HepG2 (cell line): ENCODE data around the gene RIN3.

ENCODE experiments used
- CTCF ChIP-seq: sonication (generic); formaldehyde crosslinking; IDR thresholded peaks from 2 replicates; pipeline ENCODE4 v1.5.0; 2020; ENCODE audit warnings: mild to moderate bottlenecking, missing genetic modification reagents, moderate library complexity
- PCBP1 ChIP-seq: fragments of 200-400 bp; formaldehyde crosslinking; IDR thresholded peaks from 2 replicates; pipeline ENCODE4 v1.6.1; 2017; ENCODE audit warnings: mild to moderate bottlenecking, low read depth, low read length, borderline replicate concordance
- PRDM15 ChIP-seq: sonication (generic); formaldehyde crosslinking; IDR thresholded peaks from 2 replicates; pipeline ENCODE4 v1.4.0; 2020; ENCODE audit warnings: missing genetic modification reagents
- RFX3 ChIP-seq: IDR thresholded peaks from 2 replicates; pipeline ENCODE4 v1.6.1; 2016; ENCODE audit warnings: missing biosample characterization, missing genetic modification reagents
- SRF ChIP-seq: IDR thresholded peaks from 2 replicates; pipeline ENCODE4 v1.6.1; 2011; ENCODE audit warnings: mild to moderate bottlenecking, low read depth, low read length, moderate library complexity
- TMF1 ChIP-seq: sonication (generic); formaldehyde crosslinking; IDR thresholded peaks from 2 replicates; pipeline ENCODE4 v1.8.1; 2022; ENCODE audit warnings: low read depth, missing genetic modification reagents
- ZNF274 ChIP-seq: sonication (generic); formaldehyde crosslinking; IDR thresholded peaks from 2 replicates; pipeline ENCODE4 v1.5.1; 2020; ENCODE audit warnings: mild to moderate bottlenecking, missing genetic modification reagents
- ZNF562 ChIP-seq: sonication (generic); formaldehyde crosslinking; IDR thresholded peaks from 2 replicates; pipeline ENCODE4 v1.8.0; 2022; ENCODE audit warnings: missing genetic modification reagents, borderline replicate concordance
- ZUFSP ChIP-seq: sonication (generic); formaldehyde crosslinking; IDR thresholded peaks from 2 replicates; pipeline ENCODE4 v1.9.0; 2021; ENCODE audit warnings: missing genetic modification reagents, mild to moderate bottlenecking, borderline replicate concordance

GRCh38 chr14:92668276-92668973 is 154.8 kb downstream of the RIN3 start:
- TF ChIP-seq TMF1 (CRISPR knock-in tag) = no peak
- no peak for TF ChIP-seq PCBP1
- no peak for TF ChIP-seq ZNF562 (CRISPR knock-in tag)
- no peak for TF ChIP-seq SRF
- no peak for TF ChIP-seq RFX3
- no peak for TF ChIP-seq PRDM15 (CRISPR knock-in tag)
- TF ChIP-seq ZUFSP (CRISPR knock-in tag) = no peak
- no peak for TF ChIP-seq CTCF
- TF ChIP-seq ZNF274 (CRISPR knock-in tag) = no peak
